ENCODE measurements around the gene RPL21.

- TF ChIP-seq EZH2 (IDR thresholded peaks at IDR 0.05; ENCODE audit: low read length, unreplicated experiment) (no peak), CTCF (conservative IDR thresholded peaks at IDR 0.05; ENCODE audit: low read depth, low read length) (no peak), EZH2phosphoT487 (IDR thresholded peaks at IDR 0.05; ENCODE audit: borderline replicate concordance, low read length) (no peak)
Measured at GRCh38 chr13:27279506-27279905, 28.1 kb downstream of the RPL21 start.
